ENCODE measurements around the gene CEND1. TPM values are rescaled to one million over a fixed set of nuclear protein-coding genes. Genes with fewer than 3 reads are reported as not detected.

CEND1 gene
- total and polyA plus RNA-seq, 2 of the 13 experiments (the other 11 are each of a cell fraction or from before 2014, with no cell fraction given): not detected

GRCh38 chr11:830295-831117 is 40.6 kb upstream of the CEND1 start (continued):
- TF ChIP-seq ZHX2 (IDR thresholded peaks at IDR 0.05; ENCODE audit: low read depth) (no peak), ZHX2 (CRISPR knock-in tag; IDR thresholded peaks at IDR 0.05; ENCODE audit: borderline replicate concordance) (no peak), TARDBP (CRISPR knock-in tag; IDR thresholded peaks at IDR 0.05) (no peak), FOXJ3 (CRISPR knock-in tag; IDR thresholded peaks at IDR 0.05; ENCODE audit: borderline replicate concordance) (no peak), ZNF512 (CRISPR knock-in tag; IDR thresholded peaks at IDR 0.05) (no peak), STAT6 (CRISPR knock-in tag; IDR thresholded peaks at IDR 0.05; ENCODE audit: borderline replicate concordance) (no peak), ZMYM3 (CRISPR knock-in tag; IDR thresholded peaks at IDR 0.05) (no peak), ZNF274 (CRISPR knock-in tag; IDR thresholded peaks at IDR 0.05) (peak; percentile 87), ZNF720 (CRISPR knock-in tag; IDR thresholded peaks at IDR 0.05) (no peak), POLR2AphosphoS5 (IDR thresholded peaks at IDR 0.05; ENCODE audit: low read depth, low read length) (peak; percentile 59), ZFP36L1 (CRISPR knock-in tag; IDR thresholded peaks at IDR 0.05) (no peak), ZNF564 (CRISPR knock-in tag; IDR thresholded peaks at IDR 0.05) (0 out of 2 replicates have a peak, but pooled peaks have one; percentile 27), ZNF101 (CRISPR knock-in tag; IDR thresholded peaks at IDR 0.05; ENCODE audit: borderline replicate concordance, low read depth) (no peak), ZBTB4 (CRISPR knock-in tag; IDR thresholded peaks at IDR 0.05; ENCODE audit: borderline replicate concordance) (no peak), ZNF556 (CRISPR knock-in tag; IDR thresholded peaks at IDR 0.05; ENCODE audit: borderline replicate concordance) (no peak)

All from HepG2 (cell line).